T-helper 1 cell (primary cell): ENCODE data around the gene BAD.

Source experiments
- DNase-seq, 5 donors: peaks; one replicate each; pipeline ENCODE4 v3.0.0-alpha.2; 2012 to 2020

BAD gene

GRCh38 chr11:64243236-64243854, 41.1 kb downstream of the BAD start:
- no peak for DNase-seq

DNA sequence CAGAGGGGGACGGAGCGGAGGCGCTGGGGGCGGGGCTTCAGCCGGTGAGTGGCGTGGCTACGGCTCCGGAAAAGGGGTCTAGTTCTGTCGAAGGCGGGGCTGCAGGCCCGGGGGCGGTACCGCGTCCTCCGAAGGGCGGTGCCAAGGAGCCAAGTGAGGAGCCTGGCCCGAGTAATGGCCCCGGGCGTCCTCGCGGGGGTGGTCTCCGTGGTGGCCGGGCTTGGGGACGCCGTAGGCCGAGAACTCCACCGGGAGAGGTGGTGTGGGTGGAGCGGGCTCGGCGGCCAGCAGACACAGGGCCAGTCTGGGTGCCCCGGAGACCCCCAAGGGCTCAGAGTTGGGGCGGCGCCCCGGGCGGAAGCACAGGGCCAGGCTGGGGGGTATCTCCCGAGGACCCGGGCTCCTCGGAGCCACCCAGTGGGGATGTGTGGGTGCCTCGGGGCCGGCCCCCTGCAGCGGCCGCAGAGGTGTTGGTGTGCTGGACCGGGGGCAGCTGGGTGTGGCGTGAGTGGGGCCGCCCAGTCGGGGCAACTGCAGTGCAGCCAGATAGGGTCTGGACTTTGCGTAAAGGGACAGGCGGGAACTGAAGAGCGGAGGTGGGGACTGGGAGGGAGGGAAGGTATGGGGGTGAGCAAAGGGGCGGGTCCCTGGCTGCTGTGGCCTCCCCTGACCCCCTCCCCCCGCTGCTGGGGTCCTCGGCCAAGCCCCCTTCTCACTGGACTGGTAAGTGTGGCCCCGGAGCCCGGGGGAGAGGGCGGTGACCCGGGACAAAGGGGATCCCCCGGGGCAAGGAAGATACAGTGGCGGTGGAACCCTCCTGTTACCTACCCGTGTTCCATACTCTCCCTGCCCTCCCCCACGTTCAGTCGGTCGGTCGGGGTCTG, 42.7 kb downstream of the BAD start:
- DNase-seq: peak in 1 of 5 donors; percentile 99

DNA sequence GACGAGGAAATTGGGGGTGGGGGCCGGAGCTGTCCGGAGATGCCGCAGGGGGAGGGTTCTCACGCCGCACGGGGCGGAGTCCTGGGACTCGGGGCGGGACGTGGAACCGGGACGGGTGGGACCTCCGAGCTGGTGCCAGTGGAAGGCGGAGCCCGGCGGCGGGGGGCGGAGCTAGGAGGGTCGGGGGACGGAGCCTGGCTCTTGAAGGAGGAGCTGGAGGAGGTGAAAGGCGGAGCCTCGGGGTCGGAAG, 43.3 kb downstream of the BAD start:
- DNase-seq: peak in 4 of 5 donors; percentile 99 to 100 (median 99)

GRCh38 chr11:64240435-64241240, 43.8 kb downstream of the BAD start, which contains the start of gene FKBP2:
TSS of gene FKBP2 (plus strand) at chr11:64241095. CDS start at chr11:64242388, 1,293 bp downstream.
- DNase-seq: peak; percentile 96 to 99 (median 98)

DNA sequence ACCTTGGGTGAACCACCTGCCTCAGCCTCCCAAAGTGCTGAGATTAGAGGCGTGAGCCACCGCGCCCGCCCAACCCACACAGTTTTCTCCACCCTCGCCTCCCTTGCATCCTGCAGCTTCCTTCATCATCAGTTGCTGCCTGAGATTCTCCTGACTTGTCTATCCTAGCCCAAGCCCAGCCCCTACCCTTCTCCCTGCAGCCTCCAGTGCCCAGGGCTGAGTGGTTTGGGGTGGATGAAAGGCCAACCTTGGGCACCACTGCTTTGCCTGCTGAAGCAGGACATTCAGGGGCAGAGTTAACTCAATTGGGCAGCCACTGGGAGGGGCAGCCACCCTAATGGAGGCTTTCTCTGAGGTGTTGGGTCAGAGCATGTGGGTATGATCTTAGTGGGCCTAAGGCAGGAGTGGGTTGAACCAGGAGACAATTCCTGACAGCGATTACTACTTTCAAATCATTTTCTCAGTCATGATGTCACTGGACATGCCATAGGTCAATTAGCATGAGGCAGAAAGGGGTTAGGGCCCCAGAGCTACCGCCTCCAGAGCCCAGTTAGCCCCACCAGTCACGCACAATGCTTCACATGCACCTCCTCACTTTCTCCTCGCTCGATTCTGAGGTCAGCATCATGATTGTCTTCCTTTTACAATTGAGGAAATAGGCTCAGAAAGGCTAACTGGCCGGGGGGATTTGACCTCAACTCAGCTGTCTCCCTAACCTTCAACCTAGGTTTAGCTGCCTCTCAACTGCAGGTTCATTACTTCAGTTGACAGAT, 44.6 kb downstream of the BAD start:
- no peak for DNase-seq

DNA sequence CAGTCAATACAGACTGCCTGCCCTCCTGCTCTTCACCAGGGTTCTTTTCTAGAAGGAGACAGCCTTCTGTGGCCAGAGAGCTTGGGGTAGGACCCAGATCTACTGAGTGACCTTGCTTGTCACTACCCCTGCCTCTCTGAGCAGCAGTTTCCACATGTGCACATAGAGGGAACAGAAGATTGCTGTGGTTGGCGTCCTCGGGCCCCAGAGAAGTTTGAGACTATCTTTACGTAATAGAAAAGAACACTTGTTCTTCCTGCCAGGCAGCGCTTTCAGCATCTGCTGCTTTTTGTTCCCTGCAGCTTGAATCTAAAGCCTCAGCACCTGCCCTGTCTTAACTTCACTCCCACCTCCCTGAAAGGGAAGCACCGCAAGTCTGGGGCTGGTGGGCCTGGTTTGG, 45.5 kb downstream of the BAD start:
- DNase-seq: no peak

DNA sequence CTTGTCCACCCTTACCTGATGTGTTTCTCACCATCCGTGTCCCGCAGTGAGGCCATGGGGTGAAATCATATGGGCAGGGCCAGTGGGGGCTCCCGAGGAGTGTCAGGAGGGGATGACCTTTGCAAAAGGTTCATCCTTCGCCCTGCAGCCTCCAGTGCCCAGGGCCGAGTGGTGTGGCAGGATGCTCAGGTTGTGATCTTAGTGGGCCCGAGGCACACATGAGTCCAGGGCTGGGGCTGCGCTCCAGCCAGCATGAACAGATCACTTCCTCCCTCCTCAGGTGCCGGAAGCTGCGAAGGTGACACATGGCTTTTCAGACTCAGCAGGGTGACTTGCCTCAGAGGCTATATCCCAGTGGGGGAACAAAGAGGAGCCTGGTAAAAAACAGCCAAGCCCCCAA, 46.4 kb downstream of the BAD start:
- DNase-seq: no peak

DNA sequence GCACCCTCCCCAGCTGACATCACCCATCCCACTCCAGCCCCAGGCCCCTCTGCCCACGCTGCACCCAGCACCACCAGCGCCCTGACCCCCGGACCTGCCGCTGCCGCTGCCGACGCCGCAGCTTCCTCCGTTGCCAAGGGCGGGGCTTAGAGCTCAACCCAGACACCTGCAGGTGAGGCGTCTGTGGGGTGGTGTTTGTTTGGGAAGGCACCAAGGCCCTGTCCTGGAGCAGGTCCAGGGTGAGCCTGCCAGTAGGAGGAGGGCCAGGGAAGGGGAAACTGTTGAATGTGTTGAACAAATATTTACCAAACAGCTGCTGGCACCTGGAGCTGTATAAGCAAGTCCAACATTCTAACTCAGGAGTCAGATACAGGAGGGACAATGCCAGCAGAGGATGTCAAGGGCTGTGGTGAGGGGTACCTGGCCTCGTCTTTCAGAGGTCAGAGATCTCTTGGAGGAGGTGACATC, 46.9 kb downstream of the BAD start:
- no peak for DNase-seq

GRCh38 chr11:64235437-64236161, 48.9 kb downstream of the BAD start:
- no peak for DNase-seq

GRCh38 chr11:64234647-64235379, 49.7 kb downstream of the BAD start:
- DNase-seq: peak in 2 of 5 donors; percentile 42 to 68

DNA sequence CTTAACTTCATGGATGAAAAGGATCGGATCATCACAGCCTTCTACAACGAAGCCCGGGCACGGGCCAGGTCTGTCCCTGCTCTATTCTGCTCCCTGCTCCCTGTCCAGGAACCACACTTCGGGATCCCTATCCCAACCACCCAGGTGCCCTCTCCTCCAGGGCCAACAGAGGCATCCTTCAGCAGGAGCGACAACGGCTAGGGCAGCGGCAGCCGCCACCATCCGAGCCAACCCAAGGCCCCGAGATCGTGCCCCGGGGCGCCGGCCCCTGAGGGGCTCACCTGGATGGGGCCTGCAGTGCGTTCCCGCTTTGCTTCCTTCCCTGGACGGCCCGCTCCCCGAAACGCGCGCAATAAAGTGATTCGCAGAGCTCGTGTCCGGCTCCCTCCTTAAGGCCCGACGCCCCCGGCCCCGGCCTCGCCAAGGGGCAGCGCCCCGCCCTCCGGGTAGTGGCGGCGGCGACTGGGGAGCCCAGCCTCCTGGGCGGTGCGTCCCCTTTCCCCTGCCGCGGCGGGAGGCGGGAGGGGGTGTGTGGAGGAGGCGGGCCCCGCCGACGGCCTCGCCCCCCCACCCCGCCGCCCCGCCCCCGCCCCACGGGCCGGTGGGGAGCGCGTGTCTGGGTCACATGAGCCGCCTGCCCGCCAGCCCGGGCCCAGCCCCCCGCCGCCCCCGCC, 50.4 kb downstream of the BAD start, which contains the start of gene VEGFB:
TSS of gene VEGFB (plus strand) at position 672 of the 674 bp plus-strand sequence. CDS start 250 bp downstream, outside the sequence.
- peak; percentile 60 to 78 (median 61) for DNase-seq

DNA sequence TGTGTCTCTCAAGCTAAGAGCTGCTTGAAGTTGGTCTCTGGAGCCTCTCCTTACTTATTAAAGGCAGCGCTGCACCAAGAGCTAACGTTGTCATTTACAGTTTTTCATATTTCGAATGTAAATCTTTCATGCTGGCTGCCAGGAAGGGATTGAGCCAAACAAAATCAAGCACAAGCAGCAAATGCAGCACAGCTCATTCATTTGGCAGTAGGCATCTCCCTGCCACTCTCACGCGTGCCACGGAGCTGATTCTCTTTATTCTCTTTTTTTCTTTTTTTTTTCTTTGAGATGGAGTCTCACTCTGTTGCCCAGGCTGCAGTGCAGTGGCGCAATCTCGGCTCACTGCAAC, 51.5 kb downstream of the BAD start:
- DNase-seq: no peak

- DNase-seq: no peak
Measured at GRCh38 chr11:64232182-64232966, 52.1 kb downstream of the BAD start.

DNA sequence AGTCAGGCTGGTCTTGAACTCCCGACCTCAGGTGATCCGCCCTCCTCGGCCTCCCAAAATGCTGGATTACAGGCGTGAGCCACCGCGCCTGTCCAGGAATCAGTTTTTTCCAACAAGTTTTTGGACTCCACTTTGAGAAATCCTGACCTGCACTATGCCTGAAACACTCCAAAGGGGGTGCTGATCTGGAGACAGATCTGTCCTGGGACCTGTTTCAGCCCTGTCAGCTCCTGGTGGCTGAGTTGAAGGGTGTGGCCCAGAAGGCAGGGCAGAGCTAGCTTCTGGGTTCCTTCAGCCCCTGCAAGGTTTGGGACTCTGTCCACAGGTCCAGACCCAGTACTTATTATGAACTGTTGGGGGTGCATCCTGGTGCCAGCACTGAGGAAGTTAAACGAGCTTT, 52.9 kb downstream of the BAD start:
- DNase-seq: no peak

GRCh38 chr11:64230985-64231365, 53.5 kb downstream of the BAD start:
- no peak for DNase-seq

DNA sequence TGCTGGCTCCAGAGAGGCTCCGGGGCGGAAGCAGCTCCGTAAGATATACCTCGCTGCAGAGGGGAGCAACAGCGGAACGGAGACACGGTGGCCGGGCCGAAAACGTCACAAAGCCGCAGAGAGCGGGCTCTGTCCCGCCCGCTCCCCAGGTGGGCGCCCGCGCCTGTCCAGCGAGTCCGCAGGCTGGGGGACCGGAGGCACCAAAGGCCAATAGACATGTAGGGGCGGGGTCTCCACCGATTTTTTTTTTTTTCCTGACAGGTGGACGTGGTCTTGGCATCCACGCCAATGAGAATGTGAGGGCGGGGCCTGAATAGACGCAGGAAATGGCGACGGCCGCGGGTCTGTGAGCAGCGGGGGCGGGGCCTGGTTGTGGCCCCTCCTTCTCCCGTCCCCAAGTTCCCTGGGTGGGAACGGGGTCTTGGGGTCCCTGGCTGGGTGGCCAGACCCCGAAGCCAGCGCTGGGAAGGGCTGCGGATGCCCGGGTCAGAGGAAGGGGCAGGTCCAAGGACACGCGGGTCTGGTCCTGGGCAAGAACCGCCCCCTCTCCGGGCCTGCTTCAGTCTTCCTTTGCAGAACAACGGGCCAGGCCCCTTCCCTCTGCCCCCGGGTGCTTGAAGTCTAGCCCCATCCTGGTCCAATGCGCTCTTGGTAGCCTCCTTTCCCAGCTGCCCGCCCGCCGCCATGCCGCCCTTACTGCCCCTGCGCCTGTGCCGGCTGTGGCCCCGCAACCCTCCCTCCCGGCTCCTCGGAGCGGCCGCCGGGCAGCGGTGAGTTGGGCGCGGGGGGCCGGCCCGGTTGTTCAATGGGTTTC, 54.1 kb downstream of the BAD start, which contains the start of gene DNAJC4:
TSS of gene DNAJC4 (plus strand) at position 378 of the 814 bp plus-strand sequence. CDS start at position 685, 307 bp downstream.
- peak; percentile 79 to 92 (median 84) for DNase-seq

- DNase-seq: no peak
Measured at GRCh38 chr11:64229744-64230170, 54.7 kb downstream of the BAD start.

- no peak for DNase-seq
Measured at GRCh38 chr11:64229090-64229743, 55.2 kb downstream of the BAD start.
